ENCODE data around the gene COL27A1. TPM values are rescaled to one million over a fixed set of nuclear protein-coding genes. Genes with fewer than 3 reads are reported as not detected.

The COL27A1 gene
- total and polyA plus RNA-seq, 2 donors (not counting 3 experiments of a cell fraction or from before 2014, with no cell fraction given): 14.7 to 49.1 TPM

GRCh38 chr9:114134827-114135396 is 20.4 kb upstream of the COL27A1 start:
- DNase-seq (ENCODE audit: low read depth, low spot score): no peak
- Histone ChIP-seq H2AFZ (ENCODE audit: low read depth, low read length) (no peak overlapping the region), H3K27me3 (ENCODE audit: control insufficient read depth in 2 of 2, insufficient read depth in 2 of 2, low read length in 2 of 2) (peaks cover 22 to 31% of the 10 kb centered on the region in 2 experiments), H3K9me1 (replicated peaks; ENCODE audit: control insufficient read depth, extremely low read depth, insufficient read depth, low read length) (no peaks in the 10 kb centered on the region), H3K27ac (ENCODE audit: insufficient read depth, low read depth, low read length) (no peak overlapping the region), H3K9me3 (replicated peaks; ENCODE audit: control insufficient read depth, insufficient read depth, low read length) (no peaks in the 10 kb centered on the region), H3K79me2 (ENCODE audit: control insufficient read depth, insufficient read depth, low read length) (no peaks in the 10 kb centered on the region), H3K36me3 (ENCODE audit: control insufficient read depth in 2 of 2, extremely low read depth in 1 of 2, insufficient read depth in 2 of 2, low read length in 2 of 2) (no peaks in the 10 kb centered on the region), H3K4me3 (replicated peaks in 1 of 3; ENCODE audit: insufficient read depth in 1 of 3, low read depth in 1 of 3, low read length in 3 of 3) (no peak overlapping the region), H3K4me1 (ENCODE audit: control insufficient read depth, extremely low read depth, insufficient read depth, low read length) (no peaks in the 10 kb centered on the region), H3K9ac (replicated peaks; ENCODE audit: extremely low read depth, insufficient read depth, low read length) (no peak overlapping the region), H3K4me2 (ENCODE audit: insufficient read depth, low read length) (no peak overlapping the region), H4K20me1 (replicated peaks; ENCODE audit: control insufficient read depth, extremely low read depth, insufficient read depth, low read length) (no peaks in the 10 kb centered on the region)
- POLR2A ChIA-PET: interaction anchor here (0.5 kb wide), 1 partner anchor 139 kb away, joined by 7 read pairs; no protein-coding TSS in a partner anchor
- no peak for TF ChIP-seq CTCF (IDR thresholded peaks at IDR 0.05; ENCODE audit: extremely low read depth in 1 of 2, insufficient read depth in 1 of 2, low read depth in 1 of 2, low read length in 2 of 2)
- no peak for TF ChIP-seq POLR2AphosphoS5 (IDR thresholded peaks at IDR 0.05; ENCODE audit: insufficient read depth, low read depth, low read length)
- TF ChIP-seq EZH2 (IDR thresholded peaks at IDR 0.05; ENCODE audit: borderline replicate concordance, low read depth, low read length, severe bottlenecking): no peak
- no peak for TF ChIP-seq FOS (IDR thresholded peaks at IDR 0.05; ENCODE audit: borderline replicate concordance, insufficient read depth, low read length)
- no peak for TF ChIP-seq POLR2A (IDR thresholded peaks at IDR 0.05; ENCODE audit: low read depth, low read length)
- TF ChIP-seq MYC (IDR thresholded peaks at IDR 0.05; ENCODE audit: low read depth, low read length): no peak
- TF ChIP-seq JUN (IDR thresholded peaks at IDR 0.05; ENCODE audit: borderline replicate concordance, insufficient read depth, insufficient read length, low read depth): no peak
- no peak for TF ChIP-seq GATA2 (IDR thresholded peaks at IDR 0.05; ENCODE audit: insufficient read depth, insufficient read length, low read depth, low read length)
- TF ChIP-seq MAX (IDR thresholded peaks at IDR 0.05; ENCODE audit: insufficient read depth, insufficient read length): no peak
- CTCF ChIA-PET: interaction anchor here (1.1 to 3.1 kb wide), 4 partner anchors 10 to 52 kb away, joined by 3 to 11 read pairs (median 4); no protein-coding TSS in a partner anchor
- no TSS peak for BruUV-seq (replicated peaks)
- intact Hi-C loops (cut with micrococcal nuclease) (no loop called here), dilution Hi-C loops (cut with MboI; ENCODE audit: extremely low pct_ligation_motif_present, low sequenced_read_pairs) (no loop called here)
- FAIRE-seq: no peak

Data from endothelial cell of umbilical vein (primary cell).